Measurements from ENCODE around the gene CTNNA3. TPM values are rescaled to one million over a fixed set of nuclear protein-coding genes. Genes with fewer than 3 reads are reported as not detected.

Gene CTNNA3
- total RNA-seq, 1 donor from 2014 or later, result 0.92 TPM

- Mint-ChIP-seq H3K36me3 (ENCODE audit: low read depth) (no peaks in the 10 kb centered on the region), H3K27me3 (ENCODE audit: low read depth) (no peaks in the 10 kb centered on the region), H3K9me3 (ENCODE audit: low read depth) (no peaks in the 10 kb centered on the region), H3K4me3 (ENCODE audit: unreplicated experiment) (no peak overlapping the region), H3K27ac (ENCODE audit: unreplicated experiment) (no peak overlapping the region), H3K4me1 (ENCODE audit: low read depth) (peaks cover 5% of the 10 kb centered on the region)
- no peak for DNase-seq (ENCODE audit: low spot score)
- no peak for TF ChIP-seq CTCF (IDR thresholded peaks at IDR 0.05)
Observed at GRCh38 chr10:67011981-67012380, 684.0 kb downstream of the CTNNA3 start.

- Mint-ChIP-seq H3K27ac (ENCODE audit: unreplicated experiment) (no peak overlapping the region), H3K4me1 (ENCODE audit: low read depth) (peaks cover 5% of the 10 kb centered on the region), H3K36me3 (ENCODE audit: low read depth) (no peaks in the 10 kb centered on the region), H3K27me3 (ENCODE audit: low read depth) (no peaks in the 10 kb centered on the region), H3K4me3 (ENCODE audit: unreplicated experiment) (no peak overlapping the region), H3K9me3 (ENCODE audit: low read depth) (no peaks in the 10 kb centered on the region)
- no peak for TF ChIP-seq CTCF (IDR thresholded peaks at IDR 0.05)
- no peak for DNase-seq (ENCODE audit: low spot score)
Observed at GRCh38 chr10:67011480-67011879, 684.5 kb downstream of the CTNNA3 start.

- no peak overlapping the region for H3K27ac Mint-ChIP-seq (ENCODE audit: unreplicated experiment)
- no peaks in the 10 kb centered on the region for H3K36me3 Mint-ChIP-seq (ENCODE audit: low read depth)
- no peaks in the 10 kb centered on the region for H3K27me3 Mint-ChIP-seq (ENCODE audit: low read depth)
- no peak for DNase-seq (ENCODE audit: low spot score)
- TF ChIP-seq CTCF (IDR thresholded peaks at IDR 0.05), result no peak
- H3K4me1 Mint-ChIP-seq (ENCODE audit: low read depth), result no peaks in the 10 kb centered on the region
- peaks cover 3% of the 10 kb centered on the region for H3K9me3 Mint-ChIP-seq (ENCODE audit: low read depth)
- no peak overlapping the region for H3K4me3 Mint-ChIP-seq (ENCODE audit: unreplicated experiment)
Observed at GRCh38 chr10:67005981-67006380, 690.0 kb downstream of the CTNNA3 start.

- no peaks in the 10 kb centered on the region for H3K27me3 Mint-ChIP-seq (ENCODE audit: low read depth)
- TF ChIP-seq CTCF (IDR thresholded peaks at IDR 0.05), result no peak
- no peak overlapping the region for H3K27ac Mint-ChIP-seq (ENCODE audit: unreplicated experiment)
- no peak overlapping the region for H3K4me3 Mint-ChIP-seq (ENCODE audit: unreplicated experiment)
- peaks cover 3% of the 10 kb centered on the region for H3K4me1 Mint-ChIP-seq (ENCODE audit: low read depth)
- no peaks in the 10 kb centered on the region for H3K36me3 Mint-ChIP-seq (ENCODE audit: low read depth)
- no peak for DNase-seq (ENCODE audit: low spot score)
- peaks cover 3% of the 10 kb centered on the region for H3K9me3 Mint-ChIP-seq (ENCODE audit: low read depth)
Observed at GRCh38 chr10:67004690-67005089, 691.3 kb downstream of the CTNNA3 start.

- H3K27me3 Mint-ChIP-seq (ENCODE audit: low read depth), result peaks cover 7% of the 10 kb centered on the region
- H3K4me3 Mint-ChIP-seq (ENCODE audit: unreplicated experiment), result no peak overlapping the region
- no peak for TF ChIP-seq CTCF (IDR thresholded peaks at IDR 0.05)
- no peaks in the 10 kb centered on the region for H3K36me3 Mint-ChIP-seq (ENCODE audit: low read depth)
- H3K27ac Mint-ChIP-seq (ENCODE audit: unreplicated experiment), result no peak overlapping the region
- peaks cover 3% of the 10 kb centered on the region for H3K4me1 Mint-ChIP-seq (ENCODE audit: low read depth)
- no peak for DNase-seq (ENCODE audit: low spot score)
- H3K9me3 Mint-ChIP-seq (ENCODE audit: low read depth), result no peaks in the 10 kb centered on the region
Observed at GRCh38 chr10:66999762-67000545, 696.0 kb downstream of the CTNNA3 start.
